ENCODE data around the gene SUFU. TPM values are rescaled to one million over a fixed set of nuclear protein-coding genes. Genes with fewer than 3 reads are reported as not detected.

The SUFU gene
- total RNA-seq, 4 donors from 2014 or later, result 5.5 to 13.3 (median 8.2) TPM

DNA sequence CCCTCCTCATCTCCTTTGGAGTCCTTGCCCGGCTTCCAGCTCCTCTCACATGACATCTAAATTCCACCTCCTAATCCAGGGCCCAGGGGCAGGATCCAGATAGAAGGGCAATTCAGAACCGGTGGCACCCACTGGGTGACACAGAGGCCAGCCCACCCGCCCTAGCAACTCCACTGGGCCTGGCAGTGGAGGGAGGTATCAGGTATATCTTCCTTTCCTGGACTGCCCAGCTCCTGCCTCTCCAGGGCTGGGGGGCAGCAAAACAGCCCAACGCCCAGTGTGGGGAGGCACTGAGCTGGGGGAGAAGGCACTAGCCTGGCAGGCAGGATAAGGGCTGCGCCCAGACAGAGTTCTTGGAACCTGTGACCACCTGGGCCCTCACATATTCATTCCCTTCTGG lies 130.1 kb downstream of the SUFU start:
- TF ChIP-seq, protein P1, sequence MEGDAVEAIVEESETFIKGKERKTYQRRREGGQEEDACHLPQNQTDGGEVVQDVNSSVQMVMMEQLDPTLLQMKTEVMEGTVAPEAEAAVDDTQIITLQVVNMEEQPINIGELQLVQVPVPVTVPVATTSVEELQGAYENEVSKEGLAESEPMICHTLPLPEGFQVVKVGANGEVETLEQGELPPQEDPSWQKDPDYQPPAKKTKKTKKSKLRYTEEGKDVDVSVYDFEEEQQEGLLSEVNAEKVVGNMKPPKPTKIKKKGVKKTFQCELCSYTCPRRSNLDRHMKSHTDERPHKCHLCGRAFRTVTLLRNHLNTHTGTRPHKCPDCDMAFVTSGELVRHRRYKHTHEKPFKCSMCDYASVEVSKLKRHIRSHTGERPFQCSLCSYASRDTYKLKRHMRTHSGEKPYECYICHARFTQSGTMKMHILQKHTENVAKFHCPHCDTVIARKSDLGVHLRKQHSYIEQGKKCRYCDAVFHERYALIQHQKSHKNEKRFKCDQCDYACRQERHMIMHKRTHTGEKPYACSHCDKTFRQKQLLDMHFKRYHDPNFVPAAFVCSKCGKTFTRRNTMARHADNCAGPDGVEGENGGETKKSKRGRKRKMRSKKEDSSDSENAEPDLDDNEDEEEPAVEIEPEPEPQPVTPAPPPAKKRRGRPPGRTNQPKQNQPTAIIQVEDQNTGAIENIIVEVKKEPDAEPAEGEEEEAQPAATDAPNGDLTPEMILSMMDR (IDR thresholded peaks at IDR 0.05; ENCODE audit: low read depth), result no peak

DNA sequence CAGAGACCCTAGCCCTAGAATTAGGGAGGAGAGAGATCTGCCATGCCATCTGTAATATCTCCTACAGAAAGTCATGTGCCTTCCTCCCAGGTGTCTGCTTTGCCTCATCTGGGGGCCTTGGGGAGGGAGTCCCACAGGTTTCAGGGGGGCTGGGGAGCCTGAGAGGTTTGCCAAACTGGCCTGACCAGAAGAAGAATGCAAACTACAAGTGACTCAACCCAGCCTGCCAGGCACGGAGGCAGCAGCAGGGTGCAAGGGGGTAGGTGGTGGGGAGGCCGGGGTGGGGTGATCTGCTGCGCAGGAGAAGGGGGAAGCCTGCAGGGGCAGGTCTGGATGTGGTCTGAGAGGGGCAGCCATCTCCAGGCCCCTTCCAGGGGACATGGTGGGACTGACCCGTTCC lies 130.9 kb downstream of the SUFU start:
- TF ChIP-seq, protein P1 (IDR thresholded peaks at IDR 0.05; ENCODE audit: low read depth), result no peak

- TF ChIP-seq, protein P1 (IDR thresholded peaks at IDR 0.05; ENCODE audit: low read depth), result no peak
Observed at GRCh38 chr10:102635377-102635776, 131.6 kb downstream of the SUFU start.

DNA sequence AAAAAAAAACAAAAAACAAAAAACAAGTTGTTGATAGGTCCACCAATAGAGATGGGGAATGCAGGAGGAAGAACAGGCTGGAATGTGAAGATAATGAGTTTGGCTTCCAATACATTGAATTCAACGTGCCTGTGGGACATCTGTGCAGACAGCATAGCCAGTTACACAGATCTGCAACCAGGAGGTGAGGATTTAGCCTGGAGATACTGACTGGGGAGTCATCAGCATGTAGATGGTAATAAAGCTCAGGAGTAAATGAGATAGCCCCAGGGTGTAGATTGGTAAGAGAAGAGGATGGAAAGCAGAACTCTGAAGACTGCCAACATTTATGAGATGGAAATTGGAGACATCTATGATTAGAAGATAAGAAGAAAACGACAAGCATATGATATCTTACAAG lies 135.8 kb downstream of the SUFU start:
- TF ChIP-seq, protein P1 (IDR thresholded peaks at IDR 0.05; ENCODE audit: low read depth), result no peak

DNA sequence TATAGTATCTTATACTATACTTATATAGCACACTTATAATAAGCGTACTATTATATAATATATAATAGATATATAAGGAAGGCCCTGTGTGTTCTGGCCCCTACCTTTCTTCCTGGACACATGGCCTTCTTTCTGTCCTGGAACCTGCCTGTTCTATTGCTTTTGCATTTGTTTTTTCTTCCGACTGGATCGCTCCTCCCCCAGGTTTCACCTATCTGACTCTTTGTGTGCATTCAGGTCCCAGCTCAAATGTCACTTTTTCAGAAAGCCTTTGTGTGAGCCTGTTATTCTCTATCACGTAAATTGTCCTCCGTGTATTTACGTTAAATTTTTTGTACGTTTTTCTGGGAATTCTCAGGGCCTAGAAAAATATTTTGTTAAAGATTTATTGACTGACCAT lies 137.6 kb downstream of the SUFU start:
- TF ChIP-seq, protein P1 (IDR thresholded peaks at IDR 0.05; ENCODE audit: low read depth), result no peak

DNA sequence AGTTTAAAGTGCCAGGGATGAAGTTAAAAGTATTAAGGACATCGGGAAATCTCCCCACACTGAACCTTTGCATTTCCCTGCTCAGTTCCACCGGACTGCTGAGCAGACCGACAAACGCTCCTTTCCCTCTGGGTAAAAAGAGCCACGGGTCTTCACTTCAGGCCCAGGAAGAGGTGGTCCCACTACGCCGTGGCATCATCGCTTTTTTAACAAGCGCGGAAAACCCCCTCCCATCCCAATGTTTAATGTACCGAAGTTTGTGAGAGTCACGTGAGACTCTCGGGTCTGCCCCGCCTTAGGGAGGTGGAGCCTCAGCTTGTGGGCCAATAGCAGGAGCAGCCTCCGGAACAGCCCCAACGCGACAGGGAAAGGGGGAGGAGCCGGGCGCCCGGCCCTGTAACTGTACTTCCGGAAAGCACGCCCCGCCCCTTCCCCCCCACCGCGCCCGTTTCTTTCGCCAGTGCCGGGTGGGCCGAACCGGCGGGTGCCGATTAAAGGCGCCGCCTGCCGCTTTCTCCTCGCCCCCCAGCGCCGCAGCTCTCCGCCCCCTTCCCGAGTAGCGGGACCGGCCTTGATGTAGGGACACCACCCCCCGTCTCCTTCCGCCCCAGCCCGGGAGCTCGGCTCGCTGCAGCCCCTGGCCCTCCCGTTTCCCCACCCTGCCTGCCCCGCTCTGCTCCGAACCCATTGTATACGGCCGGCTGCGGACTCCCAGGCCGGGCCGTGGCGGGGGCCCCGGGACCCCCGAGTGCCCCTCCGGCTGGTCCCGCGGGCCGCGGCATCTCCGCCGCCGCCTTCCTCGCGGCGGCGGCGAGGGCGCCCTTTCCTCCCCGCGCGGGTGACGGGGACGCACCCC lies 138.3 kb downstream of the SUFU start:
- TF ChIP-seq, protein P1 (IDR thresholded peaks at IDR 0.05; ENCODE audit: low read depth), result no peak

DNA sequence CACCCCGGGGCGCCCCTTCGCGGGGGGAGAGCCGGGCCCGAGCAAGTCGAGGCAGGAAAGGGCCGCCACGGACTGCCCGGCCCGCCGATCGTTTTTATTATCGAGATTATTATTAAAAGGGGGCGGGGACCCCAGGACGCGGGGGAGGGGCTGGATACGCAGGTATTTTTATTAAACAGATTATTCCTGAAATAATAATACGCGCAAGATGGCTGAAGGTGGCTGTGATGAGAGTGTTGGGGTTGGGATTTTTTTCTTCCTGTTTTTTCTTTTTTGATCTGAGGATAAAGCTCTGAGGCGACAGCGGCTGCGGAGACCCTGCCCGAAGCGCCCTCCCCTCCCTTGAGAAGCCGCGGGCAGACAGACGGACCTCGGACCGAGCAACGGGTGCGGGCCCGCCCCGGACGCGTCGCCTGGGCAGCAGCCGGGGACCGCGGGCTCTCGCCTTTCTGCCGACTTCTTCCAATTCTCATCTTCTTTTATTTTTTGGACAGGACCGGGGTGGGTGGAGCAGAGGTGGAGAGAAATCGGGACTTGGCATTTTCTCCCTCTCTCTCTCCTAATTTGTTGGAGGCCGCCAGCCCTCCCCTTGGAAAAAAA lies 139.1 kb downstream of the SUFU start:
- TF ChIP-seq, protein P1 (IDR thresholded peaks at IDR 0.05; ENCODE audit: low read depth), result no peak

Measured in subcutaneous adipose tissue (tissue), 4 donors.